Fibroblast of gingiva (primary cell): ENCODE data around the gene SF3A2.

Source experiments
- DNase-seq: peaks from one replicate; pipeline ENCODE4 v3.0.0-alpha.2; 2011; ENCODE audit warnings: low read depth

The SF3A2 gene

GRCh38 chr19:2207991-2208860 lies 28.4 kb upstream of the SF3A2 start:
- peak; percentile 74 for DNase-seq

- DNase-seq = no peak
These were observed 27.6 kb upstream of the SF3A2 start for GRCh38 chr19:2208975-2209374.

GRCh38 chr19:2209408-2209807 lies 27.2 kb upstream of the SF3A2 start:
- DNase-seq = no peak

- no peak for DNase-seq
These were observed 26.4 kb upstream of the SF3A2 start for GRCh38 chr19:2210206-2210605.

GRCh38 chr19:2210987-2211740 lies 25.5 kb upstream of the SF3A2 start:
- DNase-seq = no peak

GRCh38 chr19:2212861-2213711 lies 23.5 kb upstream of the SF3A2 start:
- DNase-seq = no peak

GRCh38 chr19:2213799-2214198 lies 22.8 kb upstream of the SF3A2 start:
- DNase-seq = no peak

- DNase-seq = no peak
These were observed 22.4 kb upstream of the SF3A2 start for GRCh38 chr19:2214251-2214650.

GRCh38 chr19:2215281-2215751 lies 21.3 kb upstream of the SF3A2 start:
- DNase-seq = no peak

GRCh38 chr19:2216361-2217225 lies 20.0 kb upstream of the SF3A2 start:
- no peak for DNase-seq

- DNase-seq = no peak
These were observed 19.0 kb upstream of the SF3A2 start for GRCh38 chr19:2217591-2217990.

- no peak for DNase-seq
These were observed 16.9 kb upstream of the SF3A2 start for GRCh38 chr19:2219726-2220125.

- peak; percentile 12 for DNase-seq
These were observed 15.3 kb upstream of the SF3A2 start for GRCh38 chr19:2221250-2221831.

GRCh38 chr19:2221918-2222317 lies 14.7 kb upstream of the SF3A2 start:
- no peak for DNase-seq

GRCh38 chr19:2223391-2223790 lies 13.2 kb upstream of the SF3A2 start:
- DNase-seq = no peak

GRCh38 chr19:2223959-2224358 lies 12.7 kb upstream of the SF3A2 start:
- DNase-seq = no peak

GRCh38 chr19:2224754-2225349 lies 11.8 kb upstream of the SF3A2 start:
- no peak for DNase-seq

- DNase-seq = no peak
These were observed 11.1 kb upstream of the SF3A2 start for GRCh38 chr19:2225415-2226050.

- no peak for DNase-seq
These were observed 10.4 kb upstream of the SF3A2 start for GRCh38 chr19:2226051-2226839.
